ENCODE measurements around the gene SMG7.
A peak's percentile ranks its signal among the peaks of the same experiment; 100 is the strongest.

GRCh38 chr1:183580281-183580682, 108.0 kb downstream of the SMG7 start:
- peak; percentile 37; the same call in 1 of the 2 replicates for TF ChIP-seq MAX (IDR thresholded peaks at IDR 0.05; ENCODE audit: low read depth, low read length)
- peak; percentile 21 for TF ChIP-seq CTCF (IDR thresholded peaks at IDR 0.05; ENCODE audit: low read depth, low read length)
- no peak for TF ChIP-seq POLR2A (IDR thresholded peaks at IDR 0.05; ENCODE audit: extremely low read depth, insufficient read length)

Data from NB4 (cell line).